ENCODE measurements around the gene KAT2B.

GRCh38 chr3:20023623-20024405, 16.4 kb upstream of the KAT2B start:
- TF ChIP-seq, protein P1, sequence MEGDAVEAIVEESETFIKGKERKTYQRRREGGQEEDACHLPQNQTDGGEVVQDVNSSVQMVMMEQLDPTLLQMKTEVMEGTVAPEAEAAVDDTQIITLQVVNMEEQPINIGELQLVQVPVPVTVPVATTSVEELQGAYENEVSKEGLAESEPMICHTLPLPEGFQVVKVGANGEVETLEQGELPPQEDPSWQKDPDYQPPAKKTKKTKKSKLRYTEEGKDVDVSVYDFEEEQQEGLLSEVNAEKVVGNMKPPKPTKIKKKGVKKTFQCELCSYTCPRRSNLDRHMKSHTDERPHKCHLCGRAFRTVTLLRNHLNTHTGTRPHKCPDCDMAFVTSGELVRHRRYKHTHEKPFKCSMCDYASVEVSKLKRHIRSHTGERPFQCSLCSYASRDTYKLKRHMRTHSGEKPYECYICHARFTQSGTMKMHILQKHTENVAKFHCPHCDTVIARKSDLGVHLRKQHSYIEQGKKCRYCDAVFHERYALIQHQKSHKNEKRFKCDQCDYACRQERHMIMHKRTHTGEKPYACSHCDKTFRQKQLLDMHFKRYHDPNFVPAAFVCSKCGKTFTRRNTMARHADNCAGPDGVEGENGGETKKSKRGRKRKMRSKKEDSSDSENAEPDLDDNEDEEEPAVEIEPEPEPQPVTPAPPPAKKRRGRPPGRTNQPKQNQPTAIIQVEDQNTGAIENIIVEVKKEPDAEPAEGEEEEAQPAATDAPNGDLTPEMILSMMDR (IDR thresholded peaks at IDR 0.05): no peak
- TF ChIP-seq POLR2A (IDR thresholded peaks at IDR 0.05): no peak
